A673 (cell line): ENCODE data around the gene CCDC85A. TPM values are rescaled to one million over a fixed set of nuclear protein-coding genes. Genes with fewer than 3 reads are reported as not detected.

Experiments
- BruUV-seq: library from RNA; stranded (reverse); fragments of 400-500 nt; replicated peaks from 2 replicates; lab custom pipeline; 2021; lab: Mats Ljungman, UMichigan
- CTCF ChIA-PET: fragments of 300-600 bp; sonication (Branson Sonifier 250); formaldehyde crosslinking; loops from one replicate; lab custom pipeline; 2022; ENCODE audit warnings: antibody characterized with exemption; lab: Charles Lee
- POLR2A ChIA-PET: fragments of 300-600 bp; sonication (Branson Sonifier 250); formaldehyde crosslinking; loops from one replicate; lab custom pipeline; 2022; ENCODE audit warnings: antibody characterized with exemption; ENCODE audit not compliant: low non-redundant PET; lab: Charles Lee
- DNase-seq: peaks from one replicate; pipeline ENCODE4 v3.0.0-alpha.2; 2015; ENCODE audit warnings: low spot score
- H3K27ac ChIP-seq: fragments of 200-600 bp; sonication (generic); 2 replicates; pipeline ENCODE4 v1.5.1; 2016; ENCODE audit warnings: mixed run types, low read depth, mild to moderate bottlenecking, mixed read lengths, antibody characterized with exemption, low read length; ENCODE audit not compliant: poor library complexity, severe bottlenecking
- H3K27me3 ChIP-seq: fragments of 200-600 bp; sonication (generic); replicated peaks from 2 replicates; pipeline ENCODE4 v1.6.1; 2017; ENCODE audit warnings: mixed run types, low read depth, mild to moderate bottlenecking, mixed read lengths, antibody characterized with exemption, low read length; ENCODE audit not compliant: insufficient read depth, poor library complexity
- H3K36me3 ChIP-seq: fragments of 200-600 bp; sonication (generic); 2 replicates; pipeline ENCODE4 v1.6.1; 2016; ENCODE audit warnings: mixed run types, mild to moderate bottlenecking, mixed read lengths, antibody characterized with exemption, low read length; ENCODE audit not compliant: insufficient read depth, poor library complexity, severe bottlenecking
- H3K4me1 ChIP-seq: fragments of 200-600 bp; sonication (generic); 2 replicates; pipeline ENCODE4 v1.6.1; 2017; ENCODE audit warnings: mixed run types, mild to moderate bottlenecking, mixed read lengths, antibody characterized with exemption, low read length; ENCODE audit not compliant: insufficient read depth, poor library complexity, severe bottlenecking
- H3K4me3 ChIP-seq: fragments of 200-600 bp; sonication (generic); 2 replicates; pipeline ENCODE4 v1.5.1; 2016; ENCODE audit warnings: low read depth, mixed run types, mild to moderate bottlenecking, mixed read lengths, low read length; ENCODE audit not compliant: poor library complexity, severe bottlenecking
- H3K9me3 ChIP-seq: fragments of 200-600 bp; sonication (generic); 2 replicates; pipeline ENCODE4 v1.6.1; 2016; ENCODE audit warnings: mixed run types, low read depth, mild to moderate bottlenecking, mixed read lengths, antibody characterized with exemption, low read length; ENCODE audit not compliant: poor library complexity, severe bottlenecking
- CTCF ChIP-seq: fragments of 300-800, 200-600 bp; sonication (generic); conservative IDR thresholded peaks from 2 replicates; pipeline ENCODE4 v1.5.1; 2017; ENCODE audit warnings: low read depth, mild to moderate bottlenecking, antibody characterized with exemption, low read length, moderate library complexity, mixed read lengths
- EZH2 ChIP-seq: fragments of 200-600 bp; sonication (generic); IDR thresholded peaks from 2 replicates; pipeline ENCODE4 v1.6.1; 2017; ENCODE audit warnings: borderline replicate concordance, low read depth, mild to moderate bottlenecking, mixed read lengths, antibody characterized with exemption, low read length; ENCODE audit not compliant: poor library complexity, severe bottlenecking
- intact Hi-C: fragments of 100-400 bp; cut with micrococcal nuclease; formaldehyde crosslinking; loops from one replicate; pipeline ENCODE4 v1.10.0; 2022; ENCODE audit not compliant: unreplicated experiment
- total RNA-seq: library from RNA; stranded (reverse); gene quantifications from 2 replicates; pipeline ENCODE4 v1.2.3, GENCODE V29; 2021

Gene CCDC85A
- total RNA-seq, 1 experiment from 2014 or later: 0.39 TPM

- H3K4me1 ChIP-seq: no peaks in the 10 kb centered on the region
- intact Hi-C loops: no loop called here
- DNase-seq: no peak
- no peaks in the 10 kb centered on the region for H3K27me3 ChIP-seq
- POLR2A ChIA-PET: no interaction called here
- H3K9me3 ChIP-seq: no peaks in the 10 kb centered on the region
- no peak overlapping the region for H3K27ac ChIP-seq
- TF ChIP-seq EZH2: no peak
- TF ChIP-seq CTCF: no peak
- H3K4me3 ChIP-seq: no peak overlapping the region
- H3K36me3 ChIP-seq: no peaks in the 10 kb centered on the region
- CTCF ChIA-PET: no interaction called here
- BruUV-seq: no TSS peak
Observed at GRCh38 chr2:56207760-56208159, 24.0 kb downstream of the CCDC85A start.

- H3K27ac ChIP-seq: no peak overlapping the region
- no TSS peak for BruUV-seq
- no peak for TF ChIP-seq EZH2
- TF ChIP-seq CTCF: no peak
- H3K27me3 ChIP-seq: peaks cover 2% of the 10 kb centered on the region
- CTCF ChIA-PET: no interaction called here
- DNase-seq: no peak
- intact Hi-C loops: no loop called here
- H3K36me3 ChIP-seq: no peaks in the 10 kb centered on the region
- no peak overlapping the region for H3K4me3 ChIP-seq
- POLR2A ChIA-PET: no interaction called here
- no peaks in the 10 kb centered on the region for H3K9me3 ChIP-seq
- H3K4me1 ChIP-seq: no peaks in the 10 kb centered on the region
Observed at GRCh38 chr2:56208380-56208779, 24.6 kb downstream of the CCDC85A start.

GRCh38 chr2:56209701-56210100 is 25.9 kb downstream of the CCDC85A start:
- Histone ChIP-seq H3K4me1 (no peaks in the 10 kb centered on the region), H3K36me3 (no peaks in the 10 kb centered on the region), H3K27me3 (peaks cover 5% of the 10 kb centered on the region), H3K4me3 (no peak overlapping the region), H3K27ac (no peak overlapping the region), H3K9me3 (no peaks in the 10 kb centered on the region)
- CTCF ChIA-PET: no interaction called here
- BruUV-seq: no TSS peak
- intact Hi-C loops: no loop called here
- POLR2A ChIA-PET: no interaction called here
- no peak for DNase-seq
- TF ChIP-seq CTCF: no peak
- no peak for TF ChIP-seq EZH2
